ENCODE data around the gene LRRC8E. TPM values are rescaled to one million over a fixed set of nuclear protein-coding genes. Genes with fewer than 3 reads are reported as not detected.

LRRC8E gene
- total RNA-seq, 1 donor from 2014 or later, result 4.3 TPM

DNA sequence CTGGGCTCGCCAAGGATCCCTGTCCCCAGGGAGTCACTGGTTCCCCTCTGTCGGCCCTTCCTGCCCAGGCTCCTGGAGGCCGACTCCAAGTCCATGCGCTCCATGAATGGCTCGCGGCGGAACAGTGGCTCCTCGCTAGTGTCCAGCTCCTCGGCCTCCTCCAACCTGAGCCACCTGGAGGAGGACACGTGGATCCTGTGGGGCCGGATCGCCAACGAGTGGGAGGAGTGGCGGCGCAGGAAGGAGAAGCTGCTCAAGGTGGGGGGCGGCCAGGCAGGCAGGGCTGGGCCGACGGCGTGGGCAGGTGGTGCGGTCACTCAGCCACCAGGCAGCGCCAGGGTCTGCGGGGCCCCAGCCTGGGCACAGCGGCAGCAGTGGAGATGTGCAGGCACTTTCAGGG lies 40.6 kb upstream of the LRRC8E start:
- H3K27me3 Mint-ChIP-seq, result no peaks in the 10 kb centered on the region
- H3K36me3 Mint-ChIP-seq, result no peaks in the 10 kb centered on the region
- H3K9me3 Mint-ChIP-seq, result no peaks in the 10 kb centered on the region
- H3K4me3 Mint-ChIP-seq, result no peak overlapping the region
- H3K4me1 Mint-ChIP-seq (ENCODE audit: unreplicated experiment), result no peaks in the 10 kb centered on the region
- TF ChIP-seq, protein P1, sequence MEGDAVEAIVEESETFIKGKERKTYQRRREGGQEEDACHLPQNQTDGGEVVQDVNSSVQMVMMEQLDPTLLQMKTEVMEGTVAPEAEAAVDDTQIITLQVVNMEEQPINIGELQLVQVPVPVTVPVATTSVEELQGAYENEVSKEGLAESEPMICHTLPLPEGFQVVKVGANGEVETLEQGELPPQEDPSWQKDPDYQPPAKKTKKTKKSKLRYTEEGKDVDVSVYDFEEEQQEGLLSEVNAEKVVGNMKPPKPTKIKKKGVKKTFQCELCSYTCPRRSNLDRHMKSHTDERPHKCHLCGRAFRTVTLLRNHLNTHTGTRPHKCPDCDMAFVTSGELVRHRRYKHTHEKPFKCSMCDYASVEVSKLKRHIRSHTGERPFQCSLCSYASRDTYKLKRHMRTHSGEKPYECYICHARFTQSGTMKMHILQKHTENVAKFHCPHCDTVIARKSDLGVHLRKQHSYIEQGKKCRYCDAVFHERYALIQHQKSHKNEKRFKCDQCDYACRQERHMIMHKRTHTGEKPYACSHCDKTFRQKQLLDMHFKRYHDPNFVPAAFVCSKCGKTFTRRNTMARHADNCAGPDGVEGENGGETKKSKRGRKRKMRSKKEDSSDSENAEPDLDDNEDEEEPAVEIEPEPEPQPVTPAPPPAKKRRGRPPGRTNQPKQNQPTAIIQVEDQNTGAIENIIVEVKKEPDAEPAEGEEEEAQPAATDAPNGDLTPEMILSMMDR (conservative IDR thresholded peaks at IDR 0.05), result no peak
- DNase-seq (ENCODE audit: extremely low spot score, unreplicated experiment), result no peak
- H3K27ac Mint-ChIP-seq, result no peak overlapping the region

DNA sequence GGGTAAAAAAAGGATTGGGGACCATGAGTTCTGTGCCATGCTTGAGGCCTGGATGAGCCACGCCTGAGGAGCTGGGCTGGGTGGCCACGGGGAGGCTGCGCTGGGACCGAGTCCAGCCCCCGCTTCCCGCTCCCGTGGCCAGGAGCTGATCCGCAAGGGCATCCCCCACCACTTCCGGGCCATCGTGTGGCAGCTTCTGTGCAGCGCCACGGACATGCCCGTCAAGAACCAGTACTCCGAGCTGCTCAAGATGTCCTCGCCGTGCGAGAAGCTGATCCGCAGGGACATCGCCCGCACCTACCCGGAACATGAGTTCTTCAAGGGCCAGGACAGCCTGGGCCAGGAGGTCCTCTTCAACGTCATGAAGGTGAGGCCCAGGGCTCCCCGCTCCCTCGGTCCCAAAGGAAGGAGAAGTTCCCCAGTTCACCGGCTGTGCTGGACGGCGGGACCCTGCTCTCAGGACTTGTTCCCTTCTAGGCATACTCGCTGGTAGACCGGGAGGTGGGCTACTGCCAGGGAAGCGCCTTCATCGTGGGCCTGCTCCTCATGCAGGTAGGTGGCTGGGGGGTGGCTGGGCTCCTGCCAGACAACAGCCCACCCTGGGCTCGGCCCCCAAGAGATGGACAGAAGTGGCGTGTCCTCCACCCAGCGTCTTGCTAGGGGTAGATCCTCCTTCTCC lies 39.4 kb upstream of the LRRC8E start:
- Mint-ChIP-seq H3K27me3 (no peaks in the 10 kb centered on the region), H3K4me3 (no peak overlapping the region), H3K9me3 (no peaks in the 10 kb centered on the region), H3K36me3 (no peaks in the 10 kb centered on the region), H3K27ac (no peak overlapping the region), H3K4me1 (ENCODE audit: unreplicated experiment) (peaks cover 7% of the 10 kb centered on the region)
- TF ChIP-seq, protein P1 (conservative IDR thresholded peaks at IDR 0.05), result no peak
- peak; percentile 69 for DNase-seq (ENCODE audit: extremely low spot score, unreplicated experiment)

DNA sequence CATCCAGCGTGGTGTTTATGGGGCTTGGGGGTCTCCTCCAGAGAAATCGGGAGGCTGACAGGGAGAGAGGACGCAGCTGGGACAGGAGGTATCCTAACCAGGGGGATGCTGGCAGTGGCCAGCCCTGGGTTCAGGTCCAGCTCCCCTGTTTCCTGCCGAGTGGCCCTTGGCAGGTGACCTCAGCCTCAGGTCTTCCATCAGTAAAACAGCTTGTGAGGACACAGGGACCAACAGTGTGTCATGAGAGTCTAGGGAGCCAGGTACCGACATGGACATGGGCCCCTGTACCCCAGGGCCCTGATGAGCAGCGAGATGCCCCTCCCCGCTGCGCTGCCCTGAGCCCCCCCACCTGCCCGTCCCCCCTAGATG lies 38.7 kb upstream of the LRRC8E start:
- DNase-seq (ENCODE audit: extremely low spot score, unreplicated experiment), result no peak
- no peaks in the 10 kb centered on the region for H3K27me3 Mint-ChIP-seq
- peaks cover 7% of the 10 kb centered on the region for H3K4me1 Mint-ChIP-seq (ENCODE audit: unreplicated experiment)
- H3K27ac Mint-ChIP-seq, result no peak overlapping the region
- TF ChIP-seq, protein P1 (conservative IDR thresholded peaks at IDR 0.05), result no peak
- no peaks in the 10 kb centered on the region for H3K9me3 Mint-ChIP-seq
- H3K4me3 Mint-ChIP-seq, result no peak overlapping the region
- H3K36me3 Mint-ChIP-seq, result no peaks in the 10 kb centered on the region

DNA sequence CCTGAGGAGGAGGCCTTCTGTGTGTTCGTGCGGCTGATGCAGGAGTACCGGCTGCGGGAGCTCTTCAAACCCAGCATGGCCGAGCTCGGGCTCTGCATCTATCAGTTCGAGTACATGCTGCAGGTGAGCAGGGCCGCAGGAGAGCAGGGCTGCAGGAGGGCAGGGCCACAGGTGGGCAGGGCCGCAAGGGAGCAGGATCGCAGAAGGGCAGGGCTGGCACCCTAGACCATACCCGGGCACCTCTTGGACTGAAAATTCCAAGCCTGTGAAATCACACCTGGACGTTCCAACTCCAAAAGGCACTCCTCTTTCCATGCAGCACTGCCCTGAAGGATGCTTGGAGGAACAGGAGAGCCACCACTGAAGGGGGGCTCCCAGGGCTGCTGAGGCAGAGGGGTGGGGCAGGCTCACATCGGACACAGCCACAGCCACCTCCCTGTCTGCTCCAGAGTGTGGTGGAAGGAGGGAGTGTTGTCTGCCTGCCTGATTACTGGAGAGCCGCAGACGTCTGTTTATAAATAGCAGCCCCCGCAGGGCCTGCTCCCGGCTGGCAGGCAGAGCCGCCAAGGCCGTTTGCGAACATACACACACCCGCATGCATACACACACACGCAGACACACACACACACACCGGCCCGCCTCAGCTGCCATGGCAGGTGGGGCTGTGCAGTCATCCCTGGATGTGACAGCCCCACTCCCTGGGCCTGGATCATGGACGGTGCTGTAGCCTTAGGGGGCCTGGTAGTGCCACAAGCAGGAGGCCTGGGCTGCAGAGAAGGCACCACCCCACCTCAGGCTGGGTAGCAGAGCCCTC lies 38.1 kb upstream of the LRRC8E start:
- Mint-ChIP-seq H3K27ac (no peak overlapping the region), H3K9me3 (no peaks in the 10 kb centered on the region), H3K27me3 (no peaks in the 10 kb centered on the region), H3K36me3 (no peaks in the 10 kb centered on the region), H3K4me3 (no peak overlapping the region), H3K4me1 (ENCODE audit: unreplicated experiment) (peaks cover 7% of the 10 kb centered on the region)
- DNase-seq (ENCODE audit: extremely low spot score, unreplicated experiment), result no peak
- TF ChIP-seq, protein P1 (conservative IDR thresholded peaks at IDR 0.05), result no peak

DNA sequence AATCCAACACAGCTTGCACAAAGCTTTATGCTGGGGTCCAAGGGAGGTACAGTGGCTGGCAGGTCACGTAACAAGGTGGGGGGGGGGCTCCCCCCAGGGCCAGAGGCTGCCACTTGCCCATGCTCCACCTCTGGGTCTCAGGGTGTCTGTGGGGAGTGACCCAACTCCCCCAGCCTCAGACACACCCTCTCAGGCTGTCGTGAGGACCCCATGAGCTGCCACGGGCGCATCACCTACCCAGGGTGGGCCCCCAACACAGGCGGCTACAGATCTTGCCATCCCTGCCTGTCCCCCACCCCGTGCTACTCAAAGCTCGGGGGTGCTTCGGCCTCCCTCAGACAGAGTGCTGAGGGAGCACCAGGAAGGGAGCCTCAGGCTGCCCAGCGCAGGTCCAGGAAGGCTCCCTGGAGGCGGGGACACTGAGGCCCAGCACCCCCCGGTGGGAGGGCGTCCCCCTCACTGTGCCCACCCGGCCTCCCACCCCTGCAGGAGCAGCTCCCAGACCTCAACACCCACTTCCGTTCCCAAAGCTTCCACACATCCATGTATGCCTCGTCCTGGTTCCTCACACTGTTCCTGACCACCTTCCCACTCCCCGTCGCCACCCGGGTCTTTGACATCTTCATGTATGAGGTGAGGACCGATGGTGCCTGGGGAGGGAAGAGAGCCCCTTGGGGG lies 37.2 kb upstream of the LRRC8E start:
- TF ChIP-seq, protein P1 (conservative IDR thresholded peaks at IDR 0.05), result no peak
- Mint-ChIP-seq H3K9me3 (no peaks in the 10 kb centered on the region), H3K27me3 (peaks cover 6% of the 10 kb centered on the region), H3K4me3 (no peak overlapping the region), H3K4me1 (ENCODE audit: unreplicated experiment) (peaks cover 7% of the 10 kb centered on the region), H3K36me3 (no peaks in the 10 kb centered on the region), H3K27ac (no peak overlapping the region)
- no peak for DNase-seq (ENCODE audit: extremely low spot score, unreplicated experiment)

Measured in type B pancreatic cell (in vitro differentiated cells).